Measurements from ENCODE around the gene CCNI. TPM values are rescaled to one million over a fixed set of nuclear protein-coding genes. Genes with fewer than 3 reads are reported as not detected.

Gene CCNI
- total RNA-seq, 1 experiment from 2014 or later, result 213 TPM

GRCh38 chr4:77040270-77040669 is 35.5 kb downstream of the CCNI start (continued):
- TF ChIP-seq NFE2L1 (CRISPR knock-in tag; IDR thresholded peaks at IDR 0.05), result no peak

GRCh38 chr4:77039796-77040195 is 36.0 kb downstream of the CCNI start:
- no peak overlapping the region for H3K4me3 Mint-ChIP-seq
- DNase-seq (ENCODE audit: low spot score) (no peak), ATAC-seq (no peak)
- POLR2A ChIA-PET, result no interaction called here
- no peak overlapping the region for H3K27ac Mint-ChIP-seq
- H3K9me3 Mint-ChIP-seq, result no peaks in the 10 kb centered on the region
- no peaks in the 10 kb centered on the region for H3K27me3 Mint-ChIP-seq (ENCODE audit: low read depth)
- CTCF ChIA-PET, result interaction anchor here (1.9 kb wide), 1 partner anchor 164 kb away, joined by 7 read pairs; no protein-coding TSS in a partner anchor
- peaks cover 10% of the 10 kb centered on the region for H3K4me1 Mint-ChIP-seq
- H3K36me3 Mint-ChIP-seq, result peaks cover 20% of the 10 kb centered on the region
- no peak for TF ChIP-seq OVOL2 (CRISPR knock-in tag; IDR thresholded peaks at IDR 0.05; ENCODE audit: borderline replicate concordance)
- TF ChIP-seq NFE2L1 (CRISPR knock-in tag; IDR thresholded peaks at IDR 0.05), result no peak
- no peak for TF ChIP-seq TEAD1 (CRISPR knock-in tag; IDR thresholded peaks at IDR 0.05)
- no peak for TF ChIP-seq ESRRA (CRISPR knock-in tag; IDR thresholded peaks at IDR 0.05; ENCODE audit: borderline replicate concordance)
- TF ChIP-seq, protein P1, sequence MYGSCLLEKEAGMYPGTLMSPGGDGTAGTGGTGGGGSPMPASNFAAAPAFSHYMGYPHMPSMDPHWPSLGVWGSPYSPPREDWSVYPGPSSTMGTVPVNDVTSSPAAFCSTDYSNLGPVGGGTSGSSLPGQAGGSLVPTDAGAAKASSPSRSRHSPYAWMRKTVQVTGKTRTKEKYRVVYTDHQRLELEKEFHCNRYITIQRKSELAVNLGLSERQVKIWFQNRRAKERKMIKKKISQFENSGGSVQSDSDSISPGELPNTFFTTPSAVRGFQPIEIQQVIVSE (CRISPR knock-in tag; IDR thresholded peaks at IDR 0.05; ENCODE audit: borderline replicate concordance), result no peak
- TF ChIP-seq, protein P2, sequence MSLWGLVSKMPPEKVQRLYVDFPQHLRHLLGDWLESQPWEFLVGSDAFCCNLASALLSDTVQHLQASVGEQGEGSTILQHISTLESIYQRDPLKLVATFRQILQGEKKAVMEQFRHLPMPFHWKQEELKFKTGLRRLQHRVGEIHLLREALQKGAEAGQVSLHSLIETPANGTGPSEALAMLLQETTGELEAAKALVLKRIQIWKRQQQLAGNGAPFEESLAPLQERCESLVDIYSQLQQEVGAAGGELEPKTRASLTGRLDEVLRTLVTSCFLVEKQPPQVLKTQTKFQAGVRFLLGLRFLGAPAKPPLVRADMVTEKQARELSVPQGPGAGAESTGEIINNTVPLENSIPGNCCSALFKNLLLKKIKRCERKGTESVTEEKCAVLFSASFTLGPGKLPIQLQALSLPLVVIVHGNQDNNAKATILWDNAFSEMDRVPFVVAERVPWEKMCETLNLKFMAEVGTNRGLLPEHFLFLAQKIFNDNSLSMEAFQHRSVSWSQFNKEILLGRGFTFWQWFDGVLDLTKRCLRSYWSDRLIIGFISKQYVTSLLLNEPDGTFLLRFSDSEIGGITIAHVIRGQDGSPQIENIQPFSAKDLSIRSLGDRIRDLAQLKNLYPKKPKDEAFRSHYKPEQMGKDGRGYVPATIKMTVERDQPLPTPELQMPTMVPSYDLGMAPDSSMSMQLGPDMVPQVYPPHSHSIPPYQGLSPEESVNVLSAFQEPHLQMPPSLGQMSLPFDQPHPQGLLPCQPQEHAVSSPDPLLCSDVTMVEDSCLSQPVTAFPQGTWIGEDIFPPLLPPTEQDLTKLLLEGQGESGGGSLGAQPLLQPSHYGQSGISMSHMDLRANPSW (CRISPR knock-in tag; conservative IDR thresholded peaks at IDR 0.05; ENCODE audit: low read depth), result no peak
- TF ChIP-seq, protein P3, sequence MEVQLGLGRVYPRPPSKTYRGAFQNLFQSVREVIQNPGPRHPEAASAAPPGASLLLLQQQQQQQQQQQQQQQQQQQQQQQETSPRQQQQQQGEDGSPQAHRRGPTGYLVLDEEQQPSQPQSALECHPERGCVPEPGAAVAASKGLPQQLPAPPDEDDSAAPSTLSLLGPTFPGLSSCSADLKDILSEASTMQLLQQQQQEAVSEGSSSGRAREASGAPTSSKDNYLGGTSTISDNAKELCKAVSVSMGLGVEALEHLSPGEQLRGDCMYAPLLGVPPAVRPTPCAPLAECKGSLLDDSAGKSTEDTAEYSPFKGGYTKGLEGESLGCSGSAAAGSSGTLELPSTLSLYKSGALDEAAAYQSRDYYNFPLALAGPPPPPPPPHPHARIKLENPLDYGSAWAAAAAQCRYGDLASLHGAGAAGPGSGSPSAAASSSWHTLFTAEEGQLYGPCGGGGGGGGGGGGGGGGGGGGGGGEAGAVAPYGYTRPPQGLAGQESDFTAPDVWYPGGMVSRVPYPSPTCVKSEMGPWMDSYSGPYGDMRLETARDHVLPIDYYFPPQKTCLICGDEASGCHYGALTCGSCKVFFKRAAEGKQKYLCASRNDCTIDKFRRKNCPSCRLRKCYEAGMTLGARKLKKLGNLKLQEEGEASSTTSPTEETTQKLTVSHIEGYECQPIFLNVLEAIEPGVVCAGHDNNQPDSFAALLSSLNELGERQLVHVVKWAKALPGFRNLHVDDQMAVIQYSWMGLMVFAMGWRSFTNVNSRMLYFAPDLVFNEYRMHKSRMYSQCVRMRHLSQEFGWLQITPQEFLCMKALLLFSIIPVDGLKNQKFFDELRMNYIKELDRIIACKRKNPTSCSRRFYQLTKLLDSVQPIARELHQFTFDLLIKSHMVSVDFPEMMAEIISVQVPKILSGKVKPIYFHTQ (CRISPR knock-in tag; IDR thresholded peaks at IDR 0.05), result no peak
- no peak for TF ChIP-seq JAZF1 (CRISPR knock-in tag; IDR thresholded peaks at IDR 0.05)
- TF ChIP-seq RORB (CRISPR knock-in tag; IDR thresholded peaks at IDR 0.05), result no peak
- TF ChIP-seq KAT7 (CRISPR knock-in tag; IDR thresholded peaks at IDR 0.05; ENCODE audit: borderline replicate concordance), result no peak
- TF ChIP-seq NR1H2 (CRISPR knock-in tag; IDR thresholded peaks at IDR 0.05), result no peak
- no peak for TF ChIP-seq GRHL2 (CRISPR knock-in tag; IDR thresholded peaks at IDR 0.05; ENCODE audit: insufficient replicate concordance, severe bottlenecking)
- TF ChIP-seq ZSCAN18 (CRISPR knock-in tag; IDR thresholded peaks at IDR 0.05), result no peak
- no peak for TF ChIP-seq CBFB (CRISPR knock-in tag; IDR thresholded peaks at IDR 0.05; ENCODE audit: low read depth)
- TF ChIP-seq, protein P4, sequence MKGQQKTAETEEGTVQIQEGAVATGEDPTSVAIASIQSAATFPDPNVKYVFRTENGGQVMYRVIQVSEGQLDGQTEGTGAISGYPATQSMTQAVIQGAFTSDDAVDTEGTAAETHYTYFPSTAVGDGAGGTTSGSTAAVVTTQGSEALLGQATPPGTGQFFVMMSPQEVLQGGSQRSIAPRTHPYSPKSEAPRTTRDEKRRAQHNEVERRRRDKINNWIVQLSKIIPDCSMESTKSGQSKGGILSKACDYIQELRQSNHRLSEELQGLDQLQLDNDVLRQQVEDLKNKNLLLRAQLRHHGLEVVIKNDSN (CRISPR knock-in tag; IDR thresholded peaks at IDR 0.05), result no peak
- TF ChIP-seq NFATC4 (CRISPR knock-in tag; IDR thresholded peaks at IDR 0.05), result no peak
- TF ChIP-seq MAX (CRISPR knock-in tag; IDR thresholded peaks at IDR 0.05), result no peak
- TF ChIP-seq ZNF396 (CRISPR knock-in tag; IDR thresholded peaks at IDR 0.05; ENCODE audit: borderline replicate concordance), result no peak
- no peak for TF ChIP-seq ZNF317 (CRISPR knock-in tag; IDR thresholded peaks at IDR 0.05; ENCODE audit: borderline replicate concordance, low read depth)
- TF ChIP-seq NFYB (CRISPR knock-in tag; conservative IDR thresholded peaks at IDR 0.05; ENCODE audit: low read depth), result no peak
